Muscle layer of colon (tissue), 2 donors: ENCODE results near the gene CEP350.
"Not testable (repeated sequence)": the region's sequence is repeated elsewhere in the genome, so short reads cannot be mapped to it uniquely, and the experiment has no call there.

ENCODE experiments used
- H3K27ac ChIP-seq: one replicate; pipeline ENCODE4 v1.7.0; 2013; ENCODE audit warnings: low read depth, mild to moderate bottlenecking, low read length, moderate library complexity
- H3K27me3 ChIP-seq, 2 donors: one replicate each; pipeline ENCODE4 v1.7.0; 2013; ENCODE audit warnings: low read length in 2 of 2, mild to moderate bottlenecking in 2 of 2; ENCODE audit not compliant: insufficient read depth in 2 of 2, control insufficient read depth in 1 of 2
- H3K36me3 ChIP-seq: one replicate; pipeline ENCODE4 v1.7.0; 2013; ENCODE audit warnings: mild to moderate bottlenecking, low read length; ENCODE audit not compliant: insufficient read depth
- H3K4me1 ChIP-seq: one replicate; pipeline ENCODE4 v1.7.0; 2013; ENCODE audit warnings: mild to moderate bottlenecking, low read length; ENCODE audit not compliant: insufficient read depth
- H3K4me3 ChIP-seq, 2 donors: one replicate each; pipeline ENCODE4 v1.7.0; 2013; ENCODE audit warnings: low read length in 2 of 2, low read depth in 1 of 2, mild to moderate bottlenecking in 1 of 2, moderate library complexity in 1 of 2
- H3K9ac ChIP-seq: one replicate; pipeline ENCODE4 v1.7.0; 2013; ENCODE audit warnings: low read length
- H3K9me3 ChIP-seq: one replicate; pipeline ENCODE4 v1.7.0; 2013; ENCODE audit warnings: mild to moderate bottlenecking, low read length
- donor health status: abdominal sarcoma.
- donor health status: Adenocarcinoma of cecum.

Gene CEP350

GRCh38 chr1:180002437-180002836 is 47.8 kb downstream of the CEP350 start:
- Histone ChIP-seq H3K9ac (no peak overlapping the region), H3K27me3 (no peaks in the 10 kb centered on the region), H3K36me3 (peaks cover 26% of the 10 kb centered on the region), H3K27ac (no peak overlapping the region), H3K4me1 (no peaks in the 10 kb centered on the region), H3K9me3 (no peaks in the 10 kb centered on the region), H3K4me3 (no peak overlapping the region)

- no peaks in the 10 kb centered on the region for H3K9me3 ChIP-seq
- H3K27me3 ChIP-seq = no peaks in the 10 kb centered on the region
- H3K27ac ChIP-seq = no peak overlapping the region
- H3K4me1 ChIP-seq = no peaks in the 10 kb centered on the region
- no peak overlapping the region for H3K4me3 ChIP-seq
- no peak overlapping the region for H3K9ac ChIP-seq
- H3K36me3 ChIP-seq = peaks cover 26% of the 10 kb centered on the region
These were observed 48.6 kb downstream of the CEP350 start for GRCh38 chr1:180003026-180003695.

GRCh38 chr1:180006762-180007161 is 52.2 kb downstream of the CEP350 start:
- not testable (repeated sequence) for H3K27ac ChIP-seq, H3K27me3 ChIP-seq, H3K4me3 ChIP-seq, H3K4me1 ChIP-seq, H3K9me3 ChIP-seq, H3K9ac ChIP-seq
- peaks cover 19% of the 10 kb centered on the region for H3K36me3 ChIP-seq

GRCh38 chr1:180020017-180020416 is 65.4 kb downstream of the CEP350 start:
- Histone ChIP-seq H3K9me3 (no peaks in the 10 kb centered on the region), H3K4me1 (no peaks in the 10 kb centered on the region), H3K4me3 (no peak overlapping the region), H3K36me3 (peaks cover 52% of the 10 kb centered on the region), H3K9ac (no peak overlapping the region), H3K27ac (no peak overlapping the region), H3K27me3 (no peaks in the 10 kb centered on the region)

- peaks cover 18% of the 10 kb centered on the region for H3K36me3 ChIP-seq
- no peak overlapping the region for H3K27ac ChIP-seq
- no peaks in the 10 kb centered on the region for H3K27me3 ChIP-seq
- H3K9ac ChIP-seq = no peak overlapping the region
- no peaks in the 10 kb centered on the region for H3K9me3 ChIP-seq
- H3K4me3 ChIP-seq = no peak overlapping the region
- peaks cover 10% of the 10 kb centered on the region for H3K4me1 ChIP-seq
These were observed 71.9 kb downstream of the CEP350 start for GRCh38 chr1:180026556-180026955.

GRCh38 chr1:180027949-180028445 is 73.4 kb downstream of the CEP350 start:
- no peak overlapping the region for H3K4me3 ChIP-seq
- no peaks in the 10 kb centered on the region for H3K9me3 ChIP-seq
- no peak overlapping the region for H3K27ac ChIP-seq
- no peak overlapping the region for H3K9ac ChIP-seq
- H3K36me3 ChIP-seq = peaks cover 15% of the 10 kb centered on the region
- H3K27me3 ChIP-seq = no peaks in the 10 kb centered on the region
- H3K4me1 ChIP-seq = peaks cover 10% of the 10 kb centered on the region

GRCh38 chr1:180028864-180029263 is 74.3 kb downstream of the CEP350 start:
- peaks cover 10% of the 10 kb centered on the region for H3K36me3 ChIP-seq
- no peaks in the 10 kb centered on the region for H3K27me3 ChIP-seq
- no peak overlapping the region for H3K27ac ChIP-seq
- H3K9me3 ChIP-seq = no peaks in the 10 kb centered on the region
- H3K4me3 ChIP-seq = no peak overlapping the region
- H3K9ac ChIP-seq = no peak overlapping the region
- peaks cover 10% of the 10 kb centered on the region for H3K4me1 ChIP-seq

- peaks cover 10% of the 10 kb centered on the region for H3K4me1 ChIP-seq
- H3K36me3 ChIP-seq = peaks cover 17% of the 10 kb centered on the region
- no peak overlapping the region for H3K27ac ChIP-seq
- no peaks in the 10 kb centered on the region for H3K9me3 ChIP-seq
- H3K9ac ChIP-seq = no peak overlapping the region
- H3K27me3 ChIP-seq = no peaks in the 10 kb centered on the region
- no peak overlapping the region for H3K4me3 ChIP-seq
These were observed 75.0 kb downstream of the CEP350 start for GRCh38 chr1:180029524-180030135.

GRCh38 chr1:180031664-180032063 is 77.1 kb downstream of the CEP350 start:
- no peaks in the 10 kb centered on the region for H3K27me3 ChIP-seq
- peaks cover 30% of the 10 kb centered on the region for H3K36me3 ChIP-seq
- peaks cover 10% of the 10 kb centered on the region for H3K4me1 ChIP-seq
- no peak overlapping the region for H3K4me3 ChIP-seq
- H3K9ac ChIP-seq = no peak overlapping the region
- no peak overlapping the region for H3K27ac ChIP-seq
- H3K9me3 ChIP-seq = no peaks in the 10 kb centered on the region

- H3K4me1 ChIP-seq = peaks cover 10% of the 10 kb centered on the region
- no peak overlapping the region for H3K27ac ChIP-seq
- no peak overlapping the region for H3K9ac ChIP-seq
- no peaks in the 10 kb centered on the region for H3K27me3 ChIP-seq
- H3K36me3 ChIP-seq = peaks cover 38% of the 10 kb centered on the region
- H3K9me3 ChIP-seq = no peaks in the 10 kb centered on the region
- H3K4me3 ChIP-seq = no peak overlapping the region
These were observed 78.8 kb downstream of the CEP350 start for GRCh38 chr1:180033390-180033789.

GRCh38 chr1:180040034-180040433 is 85.4 kb downstream of the CEP350 start:
- H3K36me3 ChIP-seq = peaks cover 53% of the 10 kb centered on the region

GRCh38 chr1:180041582-180041981 is 87.0 kb downstream of the CEP350 start:
- H3K27ac ChIP-seq = no peak overlapping the region
- H3K9ac ChIP-seq = no peak overlapping the region
- no peaks in the 10 kb centered on the region for H3K4me1 ChIP-seq
- peaks cover 56% of the 10 kb centered on the region for H3K36me3 ChIP-seq
- H3K9me3 ChIP-seq = no peaks in the 10 kb centered on the region
- H3K4me3 ChIP-seq = no peak overlapping the region
- H3K27me3 ChIP-seq = no peaks in the 10 kb centered on the region

More at GRCh38 chr1:180040034-180040433, 85.4 kb downstream of the CEP350 start:
- no peaks in the 10 kb centered on the region for H3K4me1 ChIP-seq
- no peaks in the 10 kb centered on the region for H3K27me3 ChIP-seq
- H3K9ac ChIP-seq = no peak overlapping the region
- no peaks in the 10 kb centered on the region for H3K9me3 ChIP-seq
- H3K4me3 ChIP-seq = no peak overlapping the region
- no peak overlapping the region for H3K27ac ChIP-seq
